Gastrocnemius medialis (tissue), 4 donors: ENCODE results near the gene LTV1. TPM values are rescaled to one million over a fixed set of nuclear protein-coding genes. Genes with fewer than 3 reads are reported as not detected.

Experiments
- ATAC-seq, 2 donors: fragments of 150-250 bp; one replicate each; pipeline ENCODE4 v1.9.1; 2016
- DNase-seq, 2 donors: peaks; one replicate each; pipeline ENCODE4 v3.0.0-alpha.2; 2019
- H3K27ac ChIP-seq, 4 donors: fragments of 200-600 bp; sonication (generic); 1 replicate in 1 of 4; 2 replicates in 3 of 4; pipeline ENCODE4 v1.5.1; 2016 to 2018; ENCODE audit warnings: mild to moderate bottlenecking in 2 of 4, moderate library complexity in 1 of 4
- H3K27me3 ChIP-seq, 3 donors: fragments of 200-600 bp; sonication (generic) in 2 of 3; 1 replicate in 1 of 3; 2 replicates in 2 of 3; pipeline versions ENCODE4 v1.5.1 to v1.6.0; 2016 to 2019; ENCODE audit warnings: mild to moderate bottlenecking in 1 of 3, moderate library complexity in 1 of 3
- H3K36me3 ChIP-seq, 2 donors: fragments of 200-600 bp; sonication (generic) in 1 of 2; one replicate each; pipeline ENCODE4 v1.5.1; 2017 to 2018
- H3K4me1 ChIP-seq, 2 donors: fragments of 200-600 bp; sonication (generic) in 1 of 2; one replicate each; pipeline ENCODE4 v1.5.1; 2016 to 2017; ENCODE audit warnings: mild to moderate bottlenecking in 2 of 2
- H3K4me3 ChIP-seq, 4 donors: fragments of 200-600 bp; sonication (generic) in 3 of 4; 1 replicate in 1 of 4; 2 replicates in 3 of 4; pipeline ENCODE4 v1.5.1; 2016 to 2019; ENCODE audit warnings: mild to moderate bottlenecking in 2 of 4
- H3K9me3 ChIP-seq, 3 donors: fragments of 200-600 bp; sonication (generic) in 2 of 3; 1 replicate in 1 of 3; 2 replicates in 2 of 3; pipeline ENCODE4 v1.5.1; 2016 to 2019
- CTCF ChIP-seq, 5 experiments: fragments of 450-650 bp in 3 of 5; fragments of 200-600 bp in 2 of 5; sonication (generic) in 2 of 5; IDR thresholded peaks in 4 of 5; conservative IDR thresholded peaks in 1 of 5; 1 replicate in 4 of 5; 2 replicates in 1 of 5; pipeline ENCODE4 v1.5.1; 2016 to 2019; ENCODE audit warnings: antibody characterized with exemption in 5 of 5, mild to moderate bottlenecking in 3 of 5, moderate library complexity in 3 of 5
- POLR2A ChIP-seq, 2 donors: fragments of 450-650 bp; IDR thresholded peaks; one replicate each; pipeline ENCODE4 v1.6.1; 2017; ENCODE audit warnings: antibody characterized with exemption in 2 of 2, mild to moderate bottlenecking in 2 of 2, moderate library complexity in 2 of 2
- in situ Hi-C, 4 donors: fragments of 200-750 bp; cut with MboI; loops; one replicate each; pipeline versions ENCODE4 v1.15.0 to v1.8.0; 2017; ENCODE audit warnings: low sequenced_read_pairs in 4 of 4
- intact Hi-C: fragments of 100-400 bp; cut with DNase I; formaldehyde crosslinking; loops from one replicate; pipeline ENCODE4 v1.15.1; 2023; ENCODE audit warnings: low total_unique reads
- total RNA-seq, 4 donors: library from RNA; depleted of rRNA; stranded (reverse); fragments of >200 nt; gene quantifications; one replicate each; pipeline versions ENCODE4 v1.1.0 to v1.2.3, GENCODE V29; 2016

The LTV1 gene
- total RNA-seq, 4 donors from 2014 or later, result 13.0 to 25.6 (median 18.5) TPM

- Histone ChIP-seq H3K36me3 (no peaks in the 10 kb centered on the region), H3K4me1 (no peaks in the 10 kb centered on the region), H3K27me3 (no peaks in the 10 kb centered on the region), H3K9me3 (no peaks in the 10 kb centered on the region), H3K4me3 (no peak overlapping the region), H3K27ac (no peak overlapping the region)
- ATAC-seq, result peak in 1 of 2 donors; percentile 24
- intact Hi-C loops, result no loop called here
- TF ChIP-seq POLR2A (IDR thresholded peaks at IDR 0.05) (no peak), CTCF (IDR thresholded peaks at IDR 0.05 in 4 of 5, conservative IDR thresholded peaks at IDR 0.05 in 1 of 5) (no peak)
- DNase-seq, result no peak
- in situ Hi-C loops, result no loop called here
Observed at GRCh38 chr6:143804835-143805239, 38.3 kb upstream of the LTV1 start.

GRCh38 chr6:143806282-143807102 lies 36.6 kb upstream of the LTV1 start:
- in situ Hi-C loops, result no loop called here
- no peak for DNase-seq

GRCh38 chr6:143807103-143807772 lies 35.9 kb upstream of the LTV1 start:
- intact Hi-C loops (no loop called here), in situ Hi-C loops (no loop called here)
- ATAC-seq, result no peak
- Histone ChIP-seq H3K27ac (no peak overlapping the region), H3K27me3 (no peaks in the 10 kb centered on the region), H3K9me3 (no peaks in the 10 kb centered on the region), H3K4me3 (no peak overlapping the region), H3K36me3 (no peaks in the 10 kb centered on the region), H3K4me1 (no peaks in the 10 kb centered on the region)
- no peak for TF ChIP-seq CTCF (IDR thresholded peaks at IDR 0.05 in 4 of 5, conservative IDR thresholded peaks at IDR 0.05 in 1 of 5)
- TF ChIP-seq POLR2A (IDR thresholded peaks at IDR 0.05), result no peak
- no peak for DNase-seq

More at GRCh38 chr6:143806282-143807102, 36.6 kb upstream of the LTV1 start:
- no peak overlapping the region for H3K27ac ChIP-seq
- H3K9me3 ChIP-seq, result no peaks in the 10 kb centered on the region
- no peak overlapping the region for H3K4me3 ChIP-seq
- H3K27me3 ChIP-seq, result no peaks in the 10 kb centered on the region
- TF ChIP-seq CTCF (IDR thresholded peaks at IDR 0.05 in 4 of 5, conservative IDR thresholded peaks at IDR 0.05 in 1 of 5), result no peak
- no peak for TF ChIP-seq POLR2A (IDR thresholded peaks at IDR 0.05)
- H3K36me3 ChIP-seq, result no peaks in the 10 kb centered on the region
- intact Hi-C loops, result no loop called here
- no peaks in the 10 kb centered on the region for H3K4me1 ChIP-seq
- no peak for ATAC-seq

GRCh38 chr6:143810745-143811144 lies 32.4 kb upstream of the LTV1 start:
- no peaks in the 10 kb centered on the region for H3K4me1 ChIP-seq
- H3K36me3 ChIP-seq, result no peaks in the 10 kb centered on the region
- ATAC-seq (no peak), DNase-seq (no peak)
- intact Hi-C loops (no loop called here), in situ Hi-C loops (no loop called here)
- H3K4me3 ChIP-seq, result no peak overlapping the region
- no peaks in the 10 kb centered on the region for H3K27me3 ChIP-seq
- no peak overlapping the region for H3K27ac ChIP-seq
- no peaks in the 10 kb centered on the region for H3K9me3 ChIP-seq
- no peak for TF ChIP-seq POLR2A (IDR thresholded peaks at IDR 0.05)
- TF ChIP-seq CTCF (IDR thresholded peaks at IDR 0.05 in 4 of 5, conservative IDR thresholded peaks at IDR 0.05 in 1 of 5), result no peak
